Stimulated activated CD4-positive, alpha-beta T cell treated with anti-CD3 and anti-CD28 coated beads, Interleukin-12 subunit alpha, Interleukin-12 subunit beta, amount 100 ng/mL, for 4 hours (primary cell): ENCODE measurements around the gene CD46.
"Not testable (repeated sequence)": the region's sequence is repeated elsewhere in the genome, so short reads cannot be mapped to it uniquely, and the experiment has no call there.

Experiments used
- DNase-seq: peaks from one replicate; pipeline ENCODE4 v3.0.0-alpha.2; 2020

The CD46 gene

GRCh38 chr1:207751790-207752455 is at the start of gene CD46:
TSS of gene CD46 (plus strand) at chr1:207752054. CDS start at chr1:207752213, 159 bp downstream.
- DNase-seq: peak; percentile 90

- DNase-seq: no peak
These were observed 49.5 kb upstream of the CD46 start for GRCh38 chr1:207702317-207702716.

GRCh38 chr1:207703712-207704111 is 48.1 kb upstream of the CD46 start:
- DNase-seq: no peak

- not testable (repeated sequence) for DNase-seq
These were observed 43.9 kb upstream of the CD46 start for GRCh38 chr1:207708004-207708403.

GRCh38 chr1:207711285-207711684 is 40.6 kb upstream of the CD46 start:
- no peak for DNase-seq

GRCh38 chr1:207712701-207713100 is 39.2 kb upstream of the CD46 start:
- not testable (repeated sequence) for DNase-seq

- no peak for DNase-seq
These were observed 38.3 kb upstream of the CD46 start for GRCh38 chr1:207713529-207713928.

- DNase-seq: no peak
These were observed 32.6 kb upstream of the CD46 start for GRCh38 chr1:207719234-207719633.

- not testable (repeated sequence) for DNase-seq
These were observed 23.5 kb upstream of the CD46 start for GRCh38 chr1:207728200-207728858.

- DNase-seq: not testable (repeated sequence)
These were observed 14.2 kb upstream of the CD46 start for GRCh38 chr1:207737503-207738157.

GRCh38 chr1:207738158-207738659 is 13.6 kb upstream of the CD46 start:
- DNase-seq: not testable (repeated sequence)

GRCh38 chr1:207740207-207740606 is 11.6 kb upstream of the CD46 start:
- no peak for DNase-seq

- no peak for DNase-seq
These were observed 8.9 kb upstream of the CD46 start for GRCh38 chr1:207742850-207743555.

- DNase-seq: no peak
These were observed 7.8 kb upstream of the CD46 start for GRCh38 chr1:207744000-207744534.

- DNase-seq: no peak
These were observed 6.6 kb upstream of the CD46 start for GRCh38 chr1:207745285-207745684.

GRCh38 chr1:207745839-207746767 is 5.8 kb upstream of the CD46 start:
- DNase-seq: no peak

- DNase-seq: no peak
These were observed 4.0 kb upstream of the CD46 start for GRCh38 chr1:207747627-207748492.

GRCh38 chr1:207748737-207749528 is 2.9 kb upstream of the CD46 start:
- no peak for DNase-seq

GRCh38 chr1:207750631-207751305 is 1.1 kb upstream of the CD46 start:
- DNase-seq: no peak
